HepG2 (cell line): Measurements from ENCODE around the gene REM2. TPM values are rescaled to one million over a fixed set of nuclear protein-coding genes. Genes with fewer than 3 reads are reported as not detected.

Experiments used
- ARID3A ChIP-seq: IDR thresholded peaks from 2 replicates; pipeline ENCODE4 v1.6.1; 2012; ENCODE audit warnings: low read depth, low read length, improper control_type of control experiment
- CBX2 ChIP-seq, 2 experiments: fragments of 200-600 bp in 1 of 2; sonication (generic); formaldehyde crosslinking in 1 of 2; IDR thresholded peaks; 2 replicates each; pipeline versions ENCODE4 v1.7.0 to v1.8.1; 2018 to 2022; ENCODE audit warnings: low read depth in 2 of 2, low read length in 1 of 2, mild to moderate bottlenecking in 1 of 2, missing genetic modification reagents in 1 of 2
- CHCHD3 ChIP-seq: sonication (generic); formaldehyde crosslinking; IDR thresholded peaks from 2 replicates; pipeline ENCODE4 v1.8.0; 2022; ENCODE audit warnings: mild to moderate bottlenecking, missing genetic modification reagents, moderate library complexity
- GABPA ChIP-seq, 2 experiments: IDR thresholded peaks; 2 replicates each; pipeline ENCODE4 v1.6.1; 2011 to 2016; ENCODE audit warnings: low read depth in 2 of 2, low read length in 1 of 2, missing biosample characterization in 1 of 2, missing genetic modification characterization in 1 of 2
- HNF1B ChIP-seq: sonication (generic); formaldehyde crosslinking; IDR thresholded peaks from 2 replicates; pipeline ENCODE4 v1.5.1; 2020; ENCODE audit warnings: mild to moderate bottlenecking, moderate library complexity, missing genetic modification reagents
- NR0B2 ChIP-seq: sonication (generic); formaldehyde crosslinking; IDR thresholded peaks from 2 replicates; pipeline ENCODE4 v1.4.0; 2020; ENCODE audit warnings: mild to moderate bottlenecking, missing genetic modification reagents
- PHB2 ChIP-seq: fragments of 450-650 bp; IDR thresholded peaks from 2 replicates; pipeline ENCODE4 v1.6.1; 2018; ENCODE audit not compliant: partially characterized antibody
- RBM39 ChIP-seq: fragments of 200-400 bp; formaldehyde crosslinking; IDR thresholded peaks from one replicate; pipeline ENCODE4 v1.6.1; 2018; ENCODE audit warnings: antibody characterized with exemption, mild to moderate bottlenecking, low read depth, low read length; ENCODE audit not compliant: poor library complexity, severe bottlenecking
- UBTF ChIP-seq: sonication (generic); formaldehyde crosslinking; IDR thresholded peaks from 2 replicates; pipeline ENCODE4 v1.4.0; 2020; ENCODE audit warnings: mild to moderate bottlenecking, missing genetic modification reagents
- ZNF121 ChIP-seq: sonication (generic); formaldehyde crosslinking; IDR thresholded peaks from 2 replicates; pipeline ENCODE4 v1.5.0; 2020; ENCODE audit warnings: mild to moderate bottlenecking, missing genetic modification reagents
- ZNF17 ChIP-seq: sonication (generic); formaldehyde crosslinking; IDR thresholded peaks from 2 replicates; pipeline ENCODE4 v1.5.0; 2020; ENCODE audit warnings: mild to moderate bottlenecking, missing genetic modification reagents
- ZNF18 ChIP-seq: sonication (generic); formaldehyde crosslinking; IDR thresholded peaks from 2 replicates; pipeline ENCODE4 v1.8.0; 2022; ENCODE audit warnings: mild to moderate bottlenecking, missing genetic modification reagents; ENCODE audit not compliant: insufficient replicate concordance
- ZNF263 ChIP-seq: sonication (generic); formaldehyde crosslinking; IDR thresholded peaks from 2 replicates; pipeline ENCODE4 v1.4.0; 2020; ENCODE audit warnings: missing genetic modification reagents
- ZNF556 ChIP-seq: sonication (generic); formaldehyde crosslinking; IDR thresholded peaks from 2 replicates; pipeline ENCODE4 v1.4.0; 2020; ENCODE audit warnings: mild to moderate bottlenecking, missing genetic modification reagents, borderline replicate concordance
- ZNF577 ChIP-seq: sonication (generic); formaldehyde crosslinking; IDR thresholded peaks from 2 replicates; pipeline ENCODE4 v1.4.0; 2020; ENCODE audit warnings: mild to moderate bottlenecking, low read depth, missing genetic modification reagents, borderline replicate concordance
- ZNF616 ChIP-seq: sonication (generic); formaldehyde crosslinking; IDR thresholded peaks from 2 replicates; pipeline ENCODE4 v1.5.0; 2020; ENCODE audit warnings: low read depth, mild to moderate bottlenecking, missing genetic modification reagents
- ZNF674 ChIP-seq: sonication (generic); formaldehyde crosslinking; IDR thresholded peaks from 2 replicates; pipeline ENCODE4 v1.5.0; 2020; ENCODE audit warnings: low read depth, mild to moderate bottlenecking, missing genetic modification reagents
- ZNF691 ChIP-seq: sonication (generic); formaldehyde crosslinking; IDR thresholded peaks from 2 replicates; pipeline ENCODE4 v1.4.0; 2020; ENCODE audit warnings: missing genetic modification reagents, low read depth, mild to moderate bottlenecking, borderline replicate concordance
- polyA plus RNA-seq, 8 experiments: library from polyadenylated mRNA; depleted of rRNA in 3 of 8; stranded (reverse) in 7 of 8; unstranded in 1 of 8; fragments of >200 nt; fragmentation: Illumina TruSeq in 4 of 8; extraction: Trizol in 4 of 8; gene quantifications; 2 replicates each; pipeline versions ENCODE4 v1.2.1 to v1.2.3, GENCODE V29; 2011 to 2016; ENCODE audit warnings: low read depth in 4 of 8, missing spikeins in 1 of 8, mixed read lengths in 1 of 8; ENCODE audit not compliant: insufficient read depth in 1 of 8
- total RNA-seq, 5 experiments: library from RNA; depleted of rRNA; stranded (reverse); fragments of >200 nt; fragmentation: Illumina TruSeq; extraction: Trizol; gene quantifications; 2 replicates each; pipeline ENCODE4 v1.2.3, GENCODE V29; 2016; ENCODE audit warnings: low read depth in 1 of 5

The REM2 gene
- total and polyA plus RNA-seq, 2 of the 13 experiments (the other 11 are each of a cell fraction or from before 2014, with no cell fraction given), result 0.20 TPM; not detected in 1

- TF ChIP-seq ZNF18 (CRISPR knock-in tag) (peak; percentile 96), ZNF556 (CRISPR knock-in tag) (peak; percentile 99), CBX2 (IDR thresholded peaks at IDR 0.05; ENCODE audit: low read depth, low read length) (no peak), CBX2 (CRISPR knock-in tag; IDR thresholded peaks at IDR 0.05; ENCODE audit: low read depth) (peak; percentile 87; the same call in 1 of the 2 replicates), ZNF674 (CRISPR knock-in tag) (0 out of 2 replicates have a peak, but pooled peaks have one; percentile 93), GABPA (IDR thresholded peaks at IDR 0.05; ENCODE audit: low read depth, low read length) (no peak), GABPA (CRISPR knock-in tag; IDR thresholded peaks at IDR 0.05; ENCODE audit: low read depth) (no peak), ZNF263 (CRISPR knock-in tag) (peak; percentile 64; the same call in 1 of the 2 replicates), UBTF (CRISPR knock-in tag) (peak; percentile 92), NR0B2 (CRISPR knock-in tag) (peak; percentile 87; the same call in 1 of the 2 replicates), ZNF17 (CRISPR knock-in tag) (no peak), CHCHD3 (CRISPR knock-in tag) (peak; percentile 99), ZNF121 (no peak), ZNF616 (CRISPR knock-in tag) (peak; percentile 95; the same call in 1 of the 2 replicates), ZNF577 (CRISPR knock-in tag) (no peak), PHB2 (no peak), RBM39 (peak; percentile 99), ZNF691 (CRISPR knock-in tag) (peak; percentile 96), HNF1B (CRISPR knock-in tag) (peak; percentile 85), ARID3A (peak; percentile 98)
These were observed 46.3 kb downstream of the REM2 start, which contains the start of gene PRMT5 (continued) for GRCh38 chr14:22929104-22929960.
